Measurements from ENCODE around the gene EGR2.

GRCh38 chr10:62814756-62815380 lies 1.3 kb downstream of the EGR2 start:
- no peak for TF ChIP-seq EZH2 (IDR thresholded peaks at IDR 0.05; ENCODE audit: insufficient read depth, poor library complexity, severe bottlenecking)
- TF ChIP-seq EZH2phosphoT487 (IDR thresholded peaks at IDR 0.05; ENCODE audit: insufficient read depth, low read depth) = no peak
